ENCODE data around the gene SPECC1.

- TF ChIP-seq CTCF (IDR thresholded peaks at IDR 0.05) (no peak), CREB1 (CRISPR knock-in tag; IDR thresholded peaks at IDR 0.05) (no peak), IRF2 (CRISPR knock-in tag; IDR thresholded peaks at IDR 0.05; ENCODE audit: borderline replicate concordance, low read depth) (no peak), NFYB (CRISPR knock-in tag; conservative IDR thresholded peaks at IDR 0.05; ENCODE audit: low read depth) (no peak), MAX (CRISPR knock-in tag; IDR thresholded peaks at IDR 0.05) (no peak), ZNF263 (CRISPR knock-in tag; IDR thresholded peaks at IDR 0.05; ENCODE audit: low read depth) (no peak), CBFB (CRISPR knock-in tag; IDR thresholded peaks at IDR 0.05; ENCODE audit: low read depth) (no peak), GABPB1 (CRISPR knock-in tag; IDR thresholded peaks at IDR 0.05) (no peak), TP53 (CRISPR knock-in tag; IDR thresholded peaks at IDR 0.05) (no peak), ETV6 (CRISPR knock-in tag; IDR thresholded peaks at IDR 0.05) (no peak), USF2 (CRISPR knock-in tag; IDR thresholded peaks at IDR 0.05) (no peak), NFE2L1 (CRISPR knock-in tag; IDR thresholded peaks at IDR 0.05) (no peak), ATF1 (CRISPR knock-in tag; IDR thresholded peaks at IDR 0.05) (no peak)
These were observed 297.8 kb downstream of the SPECC1 start for GRCh38 chr17:20306924-20307323.
